ENCODE results near the gene MAP3K20. TPM values are rescaled to one million over a fixed set of nuclear protein-coding genes. Genes with fewer than 3 reads are reported as not detected.

The MAP3K20 gene
- total RNA-seq, 6 donors from 2014 or later = 16.3 to 41.7 (median 34.7) TPM

GRCh38 chr2:173064151-173064805 is 11.4 kb upstream of the MAP3K20 start:
- Histone ChIP-seq H3K9me3 (no peaks in the 10 kb centered on the region), H3K27me3 (no peaks in the 10 kb centered on the region), H3K36me3 (no peaks in the 10 kb centered on the region), H3K4me1 (peaks cover 0 to 4% (median 1%) of the 10 kb centered on the region in 4 donors), H3K27ac (no peak overlapping the region), H3K4me3 (no peak overlapping the region)
- no peak for DNase-seq
- WGBS, 2 donors = 61 to 77% methylated on average over 4 of the region's 4 CpGs
- TF ChIP-seq POLR2A (IDR thresholded peaks at IDR 0.05) = no peak
- TF ChIP-seq POLR2AphosphoS5 (IDR thresholded peaks at IDR 0.05) = no peak
- TF ChIP-seq, protein P1, sequence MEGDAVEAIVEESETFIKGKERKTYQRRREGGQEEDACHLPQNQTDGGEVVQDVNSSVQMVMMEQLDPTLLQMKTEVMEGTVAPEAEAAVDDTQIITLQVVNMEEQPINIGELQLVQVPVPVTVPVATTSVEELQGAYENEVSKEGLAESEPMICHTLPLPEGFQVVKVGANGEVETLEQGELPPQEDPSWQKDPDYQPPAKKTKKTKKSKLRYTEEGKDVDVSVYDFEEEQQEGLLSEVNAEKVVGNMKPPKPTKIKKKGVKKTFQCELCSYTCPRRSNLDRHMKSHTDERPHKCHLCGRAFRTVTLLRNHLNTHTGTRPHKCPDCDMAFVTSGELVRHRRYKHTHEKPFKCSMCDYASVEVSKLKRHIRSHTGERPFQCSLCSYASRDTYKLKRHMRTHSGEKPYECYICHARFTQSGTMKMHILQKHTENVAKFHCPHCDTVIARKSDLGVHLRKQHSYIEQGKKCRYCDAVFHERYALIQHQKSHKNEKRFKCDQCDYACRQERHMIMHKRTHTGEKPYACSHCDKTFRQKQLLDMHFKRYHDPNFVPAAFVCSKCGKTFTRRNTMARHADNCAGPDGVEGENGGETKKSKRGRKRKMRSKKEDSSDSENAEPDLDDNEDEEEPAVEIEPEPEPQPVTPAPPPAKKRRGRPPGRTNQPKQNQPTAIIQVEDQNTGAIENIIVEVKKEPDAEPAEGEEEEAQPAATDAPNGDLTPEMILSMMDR (IDR thresholded peaks at IDR 0.05) = no peak
- TF ChIP-seq EP300 (IDR thresholded peaks at IDR 0.05) = no peak
- ATAC-seq (ENCODE audit: low FRiP score in 2 of 2) = no peak

- Histone ChIP-seq H3K9me3 (no peaks in the 10 kb centered on the region), H3K27me3 (no peaks in the 10 kb centered on the region), H3K27ac (no peak overlapping the region), H3K4me1 (peaks cover 0 to 3% (median 0%) of the 10 kb centered on the region in 4 donors), H3K4me3 (no peak overlapping the region), H3K36me3 (no peaks in the 10 kb centered on the region)
- ATAC-seq (ENCODE audit: low FRiP score in 2 of 2) = no peak
- no peak for TF ChIP-seq POLR2A (IDR thresholded peaks at IDR 0.05)
- no peak for TF ChIP-seq EP300 (IDR thresholded peaks at IDR 0.05)
- TF ChIP-seq, protein P1 (IDR thresholded peaks at IDR 0.05) = no peak
- TF ChIP-seq POLR2AphosphoS5 (IDR thresholded peaks at IDR 0.05) = no peak
- no peak for DNase-seq
- 87 to 89% methylated on average over 6 of the region's 6 CpGs for WGBS, 2 donors
Observed at GRCh38 chr2:173066887-173067676, 8.6 kb upstream of the MAP3K20 start.

- Histone ChIP-seq H3K27me3 (no peaks in the 10 kb centered on the region), H3K4me3 (peak overlapping the region; percentile 53 to 82 (median 74)), H3K27ac (peak overlapping the region; percentile 88 to 97 (median 94)), H3K36me3 (no peaks in the 10 kb centered on the region), H3K9me3 (no peaks in the 10 kb centered on the region), H3K4me1 (peaks cover 9 to 41% (median 15%) of the 10 kb centered on the region in 4 donors)
- no peak for TF ChIP-seq POLR2A (IDR thresholded peaks at IDR 0.05)
- no peak for TF ChIP-seq POLR2AphosphoS5 (IDR thresholded peaks at IDR 0.05)
- TF ChIP-seq EP300 (IDR thresholded peaks at IDR 0.05) = no peak
- TF ChIP-seq, protein P1 (IDR thresholded peaks at IDR 0.05) = no peak
- DNase-seq (no peak), ATAC-seq (ENCODE audit: low FRiP score in 2 of 2) (no peak)
- 14 to 23% methylated on average over 12 to 17 of the region's 25 CpGs for WGBS, 2 donors
Observed at GRCh38 chr2:173075056-173075780, 428 bp upstream of the MAP3K20 start.

DNA sequence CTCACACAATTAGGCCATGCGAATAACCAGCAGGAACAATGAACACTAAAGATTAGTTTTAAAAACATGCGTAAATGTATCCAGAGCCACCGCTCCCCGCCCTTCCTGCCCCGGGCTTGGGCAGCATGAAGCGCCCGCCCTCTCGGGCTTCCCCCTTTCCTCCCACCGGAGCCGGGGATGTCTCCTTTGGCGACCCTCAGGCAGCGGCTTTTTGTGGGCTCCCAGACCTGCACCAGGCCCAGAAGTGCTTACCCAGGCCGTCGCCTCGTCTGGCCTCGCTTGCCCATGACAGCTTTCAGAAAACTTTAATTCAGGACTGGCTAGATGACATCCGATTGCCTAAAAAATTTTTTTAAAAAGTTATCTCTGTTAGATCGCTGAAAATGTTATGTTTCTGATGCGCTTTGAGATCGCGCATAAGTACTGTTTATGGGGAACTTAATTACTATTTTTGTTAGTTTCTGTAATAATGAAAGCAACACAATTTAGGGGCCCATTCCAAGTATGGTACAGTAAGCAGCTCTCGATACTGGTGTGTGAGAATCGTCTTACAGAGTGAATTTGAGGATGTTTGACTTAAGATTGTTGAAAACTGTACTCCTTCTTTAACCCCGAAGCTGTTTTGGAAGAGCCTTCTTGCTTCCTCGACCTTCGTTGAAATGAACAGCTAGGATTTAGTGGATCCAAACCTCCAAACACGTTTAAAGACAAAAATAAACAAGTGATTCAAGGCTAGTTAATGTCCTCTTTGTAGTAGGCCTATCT is 1.1 kb downstream of the MAP3K20 start:
- 2 to 3% methylated on average over 27 of the region's 27 CpGs for WGBS, 2 donors
- peak overlapping the region; percentile 88 to 97 (median 94) for H3K27ac ChIP-seq

More for the DNA sequence above, 1.1 kb downstream of the MAP3K20 start:
- Histone ChIP-seq H3K4me1 (peaks cover 9 to 44% (median 15%) of the 10 kb centered on the region in 4 donors), H3K9me3 (no peaks in the 10 kb centered on the region), H3K36me3 (no peaks in the 10 kb centered on the region), H3K4me3 (peak overlapping the region; percentile 53 to 82 (median 74)), H3K27me3 (no peaks in the 10 kb centered on the region)
- DNase-seq (peak; percentile 58 to 85), ATAC-seq (ENCODE audit: low FRiP score in 2 of 2) (peak in 1 of 2 donors; percentile 70)
- TF ChIP-seq, protein P1 (IDR thresholded peaks at IDR 0.05) = no peak
- TF ChIP-seq POLR2A (IDR thresholded peaks at IDR 0.05) (no peak), EP300 (IDR thresholded peaks at IDR 0.05) (no peak), POLR2AphosphoS5 (IDR thresholded peaks at IDR 0.05) (peak in 1 of 2 donors; percentile 48)
